ENCODE data around the gene KLHL26.

KLHL26 gene

GRCh38 chr19:18617562-18617961 is 19.3 kb upstream of the KLHL26 start:
- Histone ChIP-seq H3K9me3 (no peaks in the 10 kb centered on the region), H3K27me3 (peaks cover 6 to 68% of the 10 kb centered on the region in 2 donors)
- TF ChIP-seq CTCF (IDR thresholded peaks at IDR 0.05) = no peak

GRCh38 chr19:18618236-18618635 is 18.6 kb upstream of the KLHL26 start:
- Histone ChIP-seq H3K27me3 (peaks cover 0 to 63% of the 10 kb centered on the region in 2 donors), H3K36me3 (no peaks in the 10 kb centered on the region), H3K4me3 (no peak overlapping the region), H3K27ac (no peak overlapping the region), H3K9me3 (no peaks in the 10 kb centered on the region), H3K4me1 (peaks cover 0 to 5% (median under 1%) of the 10 kb centered on the region in 4 donors)
- intact Hi-C loops (cut with DNase I; ENCODE audit: low total_unique reads) = no loop called here
- no peak for DNase-seq
- no peak for TF ChIP-seq CTCF (IDR thresholded peaks at IDR 0.05)

More at GRCh38 chr19:18617562-18617961, 19.3 kb upstream of the KLHL26 start:
- Histone ChIP-seq H3K4me3 (no peak overlapping the region), H3K4me1 (peaks cover 0 to 11% (median 7%) of the 10 kb centered on the region in 4 donors), H3K27ac (no peak overlapping the region), H3K36me3 (no peaks in the 10 kb centered on the region)
- intact Hi-C loops (cut with DNase I; ENCODE audit: low total_unique reads) = no loop called here
- no peak for DNase-seq

- no peak for DNase-seq
- H3K27me3 ChIP-seq = peaks cover 0 to 43% of the 10 kb centered on the region in 2 donors
Measured at GRCh38 chr19:18620311-18620710, 16.5 kb upstream of the KLHL26 start.

DNA sequence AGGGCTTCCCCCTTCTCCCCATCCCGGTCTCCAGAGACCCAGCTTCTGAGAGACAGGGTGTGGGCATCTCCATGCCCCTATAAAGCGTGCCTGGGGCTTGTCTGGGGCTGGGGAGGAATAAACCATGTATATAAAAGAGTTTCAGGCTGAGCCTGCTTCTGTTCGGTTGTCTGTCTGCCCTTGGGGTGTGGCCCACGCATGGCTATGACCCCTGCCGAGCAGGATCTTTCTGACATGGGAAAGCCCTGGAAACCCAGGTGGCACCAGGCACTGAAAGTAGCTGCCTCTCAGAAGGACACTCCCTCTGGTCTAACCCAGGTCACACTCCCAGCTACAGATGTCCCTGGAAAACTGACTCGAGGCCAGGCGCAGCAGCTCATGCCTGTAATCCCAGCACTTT is 15.9 kb upstream of the KLHL26 start:
- no peak for TF ChIP-seq CTCF (IDR thresholded peaks at IDR 0.05)

More at GRCh38 chr19:18620311-18620710, 16.5 kb upstream of the KLHL26 start:
- Histone ChIP-seq H3K4me3 (no peak overlapping the region), H3K36me3 (no peaks in the 10 kb centered on the region), H3K9me3 (no peaks in the 10 kb centered on the region), H3K4me1 (no peaks in the 10 kb centered on the region), H3K27ac (no peak overlapping the region)
- intact Hi-C loops (cut with DNase I; ENCODE audit: low total_unique reads) = no loop called here
- TF ChIP-seq CTCF (IDR thresholded peaks at IDR 0.05) = no peak

GRCh38 chr19:18626906-18627305 is 9.9 kb upstream of the KLHL26 start:
- Histone ChIP-seq H3K36me3 (no peaks in the 10 kb centered on the region), H3K4me3 (no peak overlapping the region), H3K9me3 (no peaks in the 10 kb centered on the region), H3K27me3 (peaks cover 0 to 4% of the 10 kb centered on the region in 2 donors), H3K27ac (no peak overlapping the region), H3K4me1 (peaks cover 0 to 18% (median 6%) of the 10 kb centered on the region in 4 donors)
- intact Hi-C loops (cut with DNase I; ENCODE audit: low total_unique reads) = no loop called here
- TF ChIP-seq CTCF (IDR thresholded peaks at IDR 0.05) = no peak
- DNase-seq = no peak

More for the DNA sequence above, 15.9 kb upstream of the KLHL26 start:
- Histone ChIP-seq H3K4me3 (no peak overlapping the region), H3K36me3 (no peaks in the 10 kb centered on the region), H3K9me3 (no peaks in the 10 kb centered on the region), H3K27me3 (peaks cover 0 to 37% of the 10 kb centered on the region in 2 donors), H3K27ac (no peak overlapping the region), H3K4me1 (no peaks in the 10 kb centered on the region)
- DNase-seq = no peak
- intact Hi-C loops (cut with DNase I; ENCODE audit: low total_unique reads) = no loop called here
